H9 (cell line): ENCODE data around the gene KCNMB2. TPM values are rescaled to one million over a fixed set of nuclear protein-coding genes. Genes with fewer than 3 reads are reported as not detected.

ENCODE experiments used
- DNase-seq: peaks from one replicate; pipeline ENCODE4 v3.0.0-alpha.2; 2017
- H2AFZ ChIP-seq: one replicate; pipeline ENCODE4 v1.6.1; 2013; ENCODE audit warnings: mild to moderate bottlenecking, low read length, control low read depth, moderate library complexity
- H2AK5ac ChIP-seq: 2 replicates; pipeline ENCODE4 v1.6.1; 2013; ENCODE audit warnings: low read length, control low read depth, mixed read lengths; ENCODE audit not compliant: insufficient read length
- H2BK120ac ChIP-seq: one replicate; pipeline ENCODE4 v1.6.1; 2013; ENCODE audit warnings: low read depth, mild to moderate bottlenecking, low read length, control low read depth, inconsistent platforms; ENCODE audit not compliant: poor library complexity, severe bottlenecking
- H2BK12ac ChIP-seq: 2 replicates; pipeline ENCODE4 v1.6.1; 2013; ENCODE audit warnings: low read length, control low read depth, mixed read lengths, low read depth; ENCODE audit not compliant: insufficient read length
- H2BK15ac ChIP-seq: 2 replicates; pipeline ENCODE4 v1.6.1; 2013; ENCODE audit warnings: low read depth, low read length, control low read depth
- H2BK20ac ChIP-seq: one replicate; pipeline ENCODE4 v1.6.1; 2013; ENCODE audit warnings: low read depth, mild to moderate bottlenecking, low read length, control low read depth, inconsistent platforms; ENCODE audit not compliant: poor library complexity, severe bottlenecking
- H2BK5ac ChIP-seq: 2 replicates; pipeline ENCODE4 v1.6.1; 2013; ENCODE audit warnings: low read length, control low read depth, mixed read lengths; ENCODE audit not compliant: insufficient read length
- H3K14ac ChIP-seq: 2 replicates; pipeline ENCODE4 v1.6.1; 2013; ENCODE audit warnings: low read length, control low read depth; ENCODE audit not compliant: insufficient read depth
- H3K18ac ChIP-seq: 2 replicates; pipeline ENCODE4 v1.6.1; 2013; ENCODE audit warnings: low read depth, mild to moderate bottlenecking, mixed read lengths, low read length, control low read depth; ENCODE audit not compliant: insufficient read length
- H3K23ac ChIP-seq: 2 replicates; pipeline ENCODE4 v1.6.1; 2013; ENCODE audit warnings: low read length, control low read depth, mixed read lengths, low read depth; ENCODE audit not compliant: insufficient read length
- H3K23me2 ChIP-seq: 2 replicates; pipeline ENCODE4 v1.6.1; 2013; ENCODE audit warnings: low read depth, mild to moderate bottlenecking, mixed read lengths, low read length, control low read depth; ENCODE audit not compliant: insufficient read length, poor library complexity, severe bottlenecking
- H3K27ac ChIP-seq: 2 replicates; pipeline ENCODE4 v1.5.1; 2013; ENCODE audit warnings: low read length, control low read depth, mixed read lengths, low read depth; ENCODE audit not compliant: insufficient read length
- H3K27me3 ChIP-seq: 2 replicates; pipeline ENCODE4 v1.6.1; 2013; ENCODE audit warnings: low read length, control low read depth, inconsistent platforms; ENCODE audit not compliant: insufficient read depth
- H3K4ac ChIP-seq: 2 replicates; pipeline ENCODE4 v1.6.1; 2013; ENCODE audit warnings: low read depth, mild to moderate bottlenecking, control low read depth, inconsistent platforms, low read length, moderate library complexity
- H3K4me1 ChIP-seq: 2 replicates; pipeline ENCODE4 v1.6.1; 2013; ENCODE audit warnings: low read length, control low read depth, inconsistent platforms; ENCODE audit not compliant: insufficient read depth
- H3K4me2 ChIP-seq: 2 replicates; pipeline ENCODE4 v1.6.1; 2013; ENCODE audit warnings: low read length, control low read depth, mixed read lengths; ENCODE audit not compliant: insufficient read length, insufficient read depth
- H3K56ac ChIP-seq: 2 replicates; pipeline ENCODE4 v1.6.1; 2013; ENCODE audit warnings: low read depth, mild to moderate bottlenecking, mixed read lengths, low read length, control low read depth; ENCODE audit not compliant: insufficient read length
- H3K79me1 ChIP-seq: 2 replicates; pipeline ENCODE4 v1.6.1; 2013; ENCODE audit warnings: low read depth, mild to moderate bottlenecking, moderate library complexity, low read length, control low read depth, inconsistent platforms; ENCODE audit not compliant: insufficient read depth, poor library complexity, severe bottlenecking
- H3K79me2 ChIP-seq: 2 replicates; pipeline ENCODE4 v1.6.1; 2013; ENCODE audit warnings: low read length, control low read depth, inconsistent platforms; ENCODE audit not compliant: insufficient read depth
- H3K9ac ChIP-seq: 2 replicates; pipeline ENCODE4 v1.6.1; 2013; ENCODE audit warnings: low read length, control low read depth, mixed read lengths; ENCODE audit not compliant: insufficient read length; ENCODE audit errors: extremely low read depth
- H3K9me3 ChIP-seq: one replicate; pipeline ENCODE4 v1.6.1; 2013; ENCODE audit warnings: low read depth, low read length, inconsistent platforms; ENCODE audit not compliant: control insufficient read depth
- H3T11ph ChIP-seq: one replicate; pipeline ENCODE4 v1.6.1; 2013; ENCODE audit warnings: mild to moderate bottlenecking, low read length, control low read depth, inconsistent platforms
- H4K20me1 ChIP-seq: one replicate; pipeline ENCODE4 v1.6.1; 2013; ENCODE audit not compliant: control insufficient read depth, insufficient read length, insufficient read depth
- H4K5ac ChIP-seq: 2 replicates; pipeline ENCODE4 v1.6.1; 2013; ENCODE audit warnings: low read depth, mild to moderate bottlenecking, mixed read lengths, low read length, control low read depth; ENCODE audit not compliant: insufficient read length
- H4K8ac ChIP-seq: replicated peaks from 2 replicates; pipeline ENCODE4 v1.6.1; 2013; ENCODE audit warnings: low read length, control low read depth, mixed read lengths, low read depth; ENCODE audit not compliant: insufficient read length
- H4K91ac ChIP-seq: 2 replicates; pipeline ENCODE4 v1.6.1; 2013; ENCODE audit warnings: low read depth, mild to moderate bottlenecking, moderate library complexity, mixed read lengths, low read length, control low read depth; ENCODE audit not compliant: insufficient read length
- H3K27ac Mint-ChIP-seq, 3 experiments: 2 replicates in 2 of 3; 3 replicates in 1 of 3; pipeline ENCODE4 v1.8.0; 2020 to 2021; ENCODE audit warnings: mixed read lengths in 3 of 3, mild to moderate bottlenecking in 1 of 3, moderate library complexity in 1 of 3
- H3K27me3 Mint-ChIP-seq: 2 replicates; pipeline ENCODE4 v1.8.0; 2021; ENCODE audit warnings: low read depth, mild to moderate bottlenecking, moderate library complexity, mixed read lengths
- H3K36me3 Mint-ChIP-seq, 3 experiments: 2 replicates in 2 of 3; 3 replicates in 1 of 3; pipeline ENCODE4 v1.8.0; 2020 to 2021; ENCODE audit warnings: low read depth in 3 of 3, mixed read lengths in 3 of 3; ENCODE audit not compliant: insufficient read depth in 1 of 3
- H3K4me1 Mint-ChIP-seq, 2 experiments: 2 replicates each; pipeline ENCODE4 v1.8.0; 2020; ENCODE audit warnings: mixed read lengths in 2 of 2
- H3K4me3 Mint-ChIP-seq, 2 experiments: 2 replicates in 1 of 2; 3 replicates in 1 of 2; pipeline ENCODE4 v1.8.0; 2020 to 2021; ENCODE audit warnings: mild to moderate bottlenecking in 2 of 2, mixed read lengths in 2 of 2, moderate library complexity in 1 of 2
- H3K9me3 Mint-ChIP-seq, 2 experiments: 2 replicates in 1 of 2; 3 replicates in 1 of 2; pipeline ENCODE4 v1.8.0; 2020; ENCODE audit warnings: mild to moderate bottlenecking in 2 of 2, mixed read lengths in 2 of 2, moderate library complexity in 1 of 2
- CTCF ChIP-seq: fragments of 200-600 bp; sonication (generic); conservative IDR thresholded peaks from 3 replicates; pipeline ENCODE4 v1.8.0; 2021; ENCODE audit warnings: antibody characterized with exemption, mild to moderate bottlenecking
- WGBS: extraction: QIAGEN DNeasy Blood & Tissue Kit; methylation state at CpG from one replicate; pipeline ENCODE4 v1.1.7; 2013; ENCODE audit warnings: missing lambda C conversion rate, low lambda C conversion rate, mixed read lengths; ENCODE audit not compliant: insufficient read length; ENCODE audit errors: extremely low coverage; 5-methylcytosine and 5-hydroxymethylcytosine counted together
- total RNA-seq: library from RNA; stranded (reverse); gene quantifications from 2 replicates; pipeline ENCODE4 v1.2.1, GENCODE V29; 2021

KCNMB2 gene
- total RNA-seq, 1 experiment from 2014 or later = not detected

DNA sequence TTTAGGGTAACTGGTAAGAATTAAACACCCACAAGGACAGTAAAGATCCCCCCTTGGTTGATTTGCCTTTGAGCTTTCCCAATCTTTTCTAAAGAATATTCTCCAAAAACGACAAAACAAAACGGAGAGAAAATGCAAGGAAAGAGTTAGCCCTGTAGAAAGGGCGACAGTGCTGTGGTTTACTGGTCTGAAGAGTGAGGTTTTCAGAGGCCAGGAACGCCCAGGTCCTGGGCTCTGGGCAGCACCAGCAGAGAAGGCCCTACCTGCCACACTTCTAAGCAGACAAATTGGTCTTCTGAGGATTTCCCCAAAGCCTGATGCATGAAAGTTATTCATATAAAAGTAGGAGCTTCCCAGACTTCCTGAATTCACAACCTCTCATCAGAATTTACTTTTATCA, 119.3 kb downstream of the KCNMB2 start:
- Histone ChIP-seq H2BK5ac (no peak overlapping the region), H3K4me2 (no peak overlapping the region), H2BK120ac (no peak overlapping the region), H2BK20ac (no peak overlapping the region), H3K27me3 (no peaks in the 10 kb centered on the region), H3K27ac (no peak overlapping the region), H4K8ac (no peak overlapping the region), H3K18ac (no peak overlapping the region), H3K56ac (no peak overlapping the region), H2AK5ac (no peak overlapping the region), H3K14ac (no peak overlapping the region), H2BK12ac (no peak overlapping the region), H3K23ac (no peak overlapping the region), H4K20me1 (no peaks in the 10 kb centered on the region), H3K79me1 (no peaks in the 10 kb centered on the region), H2BK15ac (no peak overlapping the region), H3K79me2 (no peaks in the 10 kb centered on the region), H4K5ac (no peak overlapping the region), H2AFZ (no peak overlapping the region), H3K9ac (no peak overlapping the region), H3K4me1 (no peaks in the 10 kb centered on the region), H3K9me3 (no peaks in the 10 kb centered on the region), H3K4ac (no peak overlapping the region), H3K23me2 (no peaks in the 10 kb centered on the region), H3T11ph (no peak overlapping the region), H4K91ac (no peak overlapping the region)
- Mint-ChIP-seq H3K27ac (no peak overlapping the region), H3K27me3 (no peaks in the 10 kb centered on the region), H3K4me3 (no peak overlapping the region), H3K4me1 (no peaks in the 10 kb centered on the region), H3K36me3 (no peaks in the 10 kb centered on the region; a peak in 2 of 7 replicates), H3K9me3 (peaks cover 0 to 9% of the 10 kb centered on the region in 2 experiments; a peak in 4 of 5 replicates)
- no CpG with 5 or more reads among the region's 4 CpGs for WGBS
- TF ChIP-seq CTCF = no peak
- DNase-seq = no peak
